Measurements from ENCODE around the gene NCMAP. TPM values are rescaled to one million over a fixed set of nuclear protein-coding genes. Genes with fewer than 3 reads are reported as not detected.

NCMAP gene, protein sequence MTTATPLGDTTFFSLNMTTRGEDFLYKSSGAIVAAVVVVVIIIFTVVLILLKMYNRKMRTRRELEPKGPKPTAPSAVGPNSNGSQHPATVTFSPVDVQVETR
- under 1 TPM in 1 of 5 experiments, not detected in 4; 0.13 TPM for total RNA-seq
- polyA plus RNA-seq = under 1 TPM; 0.10 to 0.12 TPM
- total RNA-seq = 0.40 reads per million

DNA sequence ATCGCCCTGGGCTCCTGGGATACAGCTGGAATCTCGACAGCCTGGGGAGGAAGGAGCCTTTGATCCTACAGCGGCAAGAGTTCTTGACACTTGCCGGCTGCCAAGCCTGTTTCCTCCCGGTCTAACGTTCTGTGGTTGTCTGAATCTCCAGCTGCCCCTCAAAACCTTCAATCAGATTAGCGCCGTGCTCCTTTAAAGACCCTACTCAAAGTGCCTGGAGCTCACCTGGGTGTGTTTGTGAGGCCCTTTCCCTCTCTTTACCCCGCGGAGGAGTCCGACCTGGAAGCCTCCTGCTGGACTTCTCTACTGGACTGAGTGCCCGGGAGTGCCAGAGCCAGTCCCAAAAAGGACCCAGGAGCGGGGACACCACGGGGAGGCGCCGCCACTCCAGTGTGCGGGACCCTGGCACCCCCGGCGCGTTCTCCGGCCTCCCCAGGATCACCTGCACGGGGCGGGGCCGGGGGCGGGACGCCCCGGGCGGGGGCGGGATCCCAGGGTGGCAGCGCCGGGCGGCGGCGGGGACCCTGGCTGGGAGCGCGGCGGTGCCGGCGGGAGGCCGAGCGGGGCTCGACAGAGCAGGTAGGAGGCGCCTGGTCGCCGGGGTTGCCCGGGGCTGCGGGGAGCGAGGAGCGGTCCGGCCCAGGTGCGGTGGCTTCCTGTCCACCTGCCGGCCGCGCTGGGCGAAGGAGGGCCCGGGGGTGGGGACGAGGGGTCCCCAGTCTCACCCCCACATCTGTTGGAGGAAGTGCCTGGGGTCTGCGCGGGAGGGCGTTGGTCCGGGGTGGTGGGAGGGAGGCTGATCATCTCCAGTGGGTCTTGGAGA is at the start of gene NCMAP:
TSS of gene NCMAP (plus strand) at position 497 of the 823 bp plus-strand sequence. CDS start 39,344 bp downstream, outside the sequence.
- no peaks in the 10 kb centered on the region for H3K27me3 ChIP-seq (ENCODE audit: control insufficient read depth in 2 of 2, insufficient read depth in 2 of 2, low read length in 2 of 2)
- H3K36me3 ChIP-seq (ENCODE audit: control insufficient read depth in 2 of 3, insufficient read depth in 3 of 3, low read length in 3 of 3) = no peaks in the 10 kb centered on the region
- H3K4me1 ChIP-seq (ENCODE audit: control insufficient read depth in 2 of 2, insufficient read depth in 2 of 2, low read length in 2 of 2) = peaks cover 0 to 8% of the 10 kb centered on the region in 2 donors
- DNase-seq (peak in 8 of 9 donors; percentile 17 to 52 (median 36)), ATAC-seq (peak; percentile 81)
- Mint-ChIP-seq H3K36me3 (no peaks in the 10 kb centered on the region), H3K4me1 (peaks cover 10 to 21% (median 10%) of the 10 kb centered on the region in 7 donors), H3K27me3 (peaks cover 0 to 63% (median 9%) of the 10 kb centered on the region in 5 donors), H3K4me3 (peak within 1 kb of the TSS; percentile 63 to 92 (median 87)), H3K27ac (peak within 1 kb of the TSS in 8 of 9 donors; percentile 34 to 85 (median 76)), H3K9me3 (no peaks in the 10 kb centered on the region)
- POLR2A ChIA-PET = interaction anchor here (0.9 to 1.0 kb wide), 2 partner anchors 10 to 20 kb away, joined by 3 to 5 read pairs; no protein-coding TSS in a partner anchor
- peak within 1 kb of the TSS; percentile 48 for H3K4me3 ChIP-seq (ENCODE audit: low read length)
- peak within 1 kb of the TSS; percentile 47 for H3K27ac ChIP-seq (ENCODE audit: low read depth, low read length)
- intact Hi-C loops (cut with micrococcal nuclease) = no loop called here
- H3K9me3 ChIP-seq (ENCODE audit: control insufficient read depth in 2 of 3, low read length in 3 of 3) = no peaks in the 10 kb centered on the region
- CTCF ChIA-PET = no interaction called here

DNA sequence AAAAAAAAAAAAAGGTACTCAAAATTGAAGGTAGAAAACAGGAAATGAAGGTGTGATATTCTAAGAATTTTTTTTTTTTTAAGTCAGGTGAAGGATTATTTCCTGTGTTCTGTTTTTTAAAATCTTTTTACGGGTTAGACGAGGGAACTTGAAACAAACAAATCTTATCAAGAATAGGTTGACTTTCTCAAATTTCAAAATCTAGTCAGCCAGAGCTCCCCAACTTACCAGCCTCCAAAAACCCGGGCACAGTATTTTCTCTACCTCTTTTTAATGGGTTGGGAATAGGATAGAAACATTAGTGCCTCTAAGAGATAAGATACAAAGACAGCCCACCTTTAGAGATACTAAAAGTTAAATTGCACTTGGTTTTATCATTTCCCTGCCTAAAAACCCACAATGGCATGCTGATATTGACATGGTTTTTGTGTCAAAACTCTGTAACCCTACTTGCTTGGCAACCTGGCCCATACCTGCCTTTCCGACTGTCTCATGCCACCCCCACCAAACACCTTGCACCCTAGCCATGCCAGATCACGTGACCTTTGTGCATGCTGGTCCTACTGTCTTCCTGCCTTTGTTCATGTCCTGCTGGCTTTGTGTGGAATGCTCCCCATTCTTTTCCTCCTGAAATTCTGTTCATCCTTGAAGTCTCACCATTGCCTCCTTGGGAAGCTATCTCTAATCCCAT is 49.1 kb upstream of the NCMAP start:
- intact Hi-C loops (cut with micrococcal nuclease) = loop anchor here (1.0 to 10.0 kb wide), 9 partner anchors 25 to 882 kb away; partner anchors contain the start of genes CLIC4 (in 1 of the 2), NIPAL3 (in 1 of the 2), PNRC2 (in 1 of the 2) and RSRP1 (in 1 of the 2)

DNA sequence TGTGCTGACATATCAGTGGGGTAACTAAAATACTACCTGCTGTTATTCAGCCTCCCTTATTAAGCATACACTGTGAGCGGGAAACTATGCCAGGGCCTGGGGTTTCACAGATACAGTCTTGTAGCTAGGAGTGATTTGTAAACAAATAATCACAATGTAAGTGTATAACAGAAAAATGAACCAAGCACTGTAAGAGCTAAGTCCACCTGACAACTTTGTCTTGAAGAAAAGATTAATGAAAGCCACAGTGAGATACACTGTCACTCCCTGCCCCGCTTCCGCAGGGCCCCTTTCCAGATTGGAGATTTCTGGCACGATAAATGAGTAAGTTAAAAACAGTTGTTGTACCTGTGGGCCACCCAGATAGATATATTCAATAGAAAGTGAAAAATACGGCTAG is 48.5 kb upstream of the NCMAP start:
- Mint-ChIP-seq H3K4me3 (peak overlapping the region; percentile 79 to 100 (median 94)), H3K36me3 (peaks cover 19 to 58% (median 48%) of the 10 kb centered on the region in 5 donors), H3K27me3 (peaks cover 0 to 9% (median 0%) of the 10 kb centered on the region in 5 donors), H3K27ac (peak overlapping the region; percentile 91 to 100 (median 97)), H3K4me1 (peaks cover 46 to 73% (median 65%) of the 10 kb centered on the region in 7 donors), H3K9me3 (peaks cover 0 to 5% (median 0%) of the 10 kb centered on the region in 11 donors)
- Histone ChIP-seq H3K4me3 (ENCODE audit: low read length) (peak overlapping the region; percentile 60), H3K27ac (ENCODE audit: low read depth, low read length) (peak overlapping the region; percentile 99), H3K4me1 (ENCODE audit: control insufficient read depth in 2 of 2, insufficient read depth in 2 of 2, low read length in 2 of 2) (peaks cover 62 to 64% of the 10 kb centered on the region in 2 donors), H3K36me3 (ENCODE audit: control insufficient read depth in 2 of 3, insufficient read depth in 3 of 3, low read length in 3 of 3) (no peaks in the 10 kb centered on the region), H3K9me3 (ENCODE audit: control insufficient read depth in 2 of 3, low read length in 3 of 3) (no peaks in the 10 kb centered on the region), H3K27me3 (ENCODE audit: control insufficient read depth in 2 of 2, insufficient read depth in 2 of 2, low read length in 2 of 2) (no peaks in the 10 kb centered on the region)
- POLR2A ChIA-PET = interaction anchor here (0.6 to 27.5 kb wide), 12 partner anchors 8 to 135 kb away, joined by 3 to 929 read pairs (median 4); partner anchors contain the start of genes NIPAL3 and STPG1
- intact Hi-C loops (cut with micrococcal nuclease) = loop anchor here (1.0 to 10.0 kb wide), 7 partner anchors 25 to 883 kb away; partner anchors contain the start of genes CLIC4 (in 1 of the 2), PNRC2 (in 1 of the 2) and RSRP1 (in 1 of the 2)
- peak in 7 of 9 donors; percentile 25 to 79 (median 57) for DNase-seq
- ATAC-seq = peak; percentile 50
- CTCF ChIA-PET = interaction anchor here (0.6 to 1.7 kb wide), 6 partner anchors 17 to 94 kb away, joined by 3 to 5 read pairs (median 4); partner anchors contain the start of genes NIPAL3 and STPG1

More for the DNA sequence above, 49.1 kb upstream of the NCMAP start:
- peak overlapping the region; percentile 79 to 100 (median 94) for H3K4me3 Mint-ChIP-seq
- H3K36me3 Mint-ChIP-seq = peaks cover 19 to 57% (median 46%) of the 10 kb centered on the region in 5 donors
- H3K36me3 ChIP-seq (ENCODE audit: control insufficient read depth in 2 of 3, insufficient read depth in 3 of 3, low read length in 3 of 3) = no peaks in the 10 kb centered on the region
- peak in 7 of 9 donors; percentile 53 to 85 (median 81) for DNase-seq
- POLR2A ChIA-PET = interaction anchor here (0.6 to 27.5 kb wide), 17 partner anchors 8 to 135 kb away, joined by 3 to 929 read pairs (median 4); partner anchors contain the start of genes NIPAL3 and STPG1
- no peaks in the 10 kb centered on the region for H3K9me3 ChIP-seq (ENCODE audit: control insufficient read depth in 2 of 3, low read length in 3 of 3)
- peak overlapping the region; percentile 99 for H3K27ac ChIP-seq (ENCODE audit: low read depth, low read length)
- peaks cover 57 to 62% of the 10 kb centered on the region in 2 donors for H3K4me1 ChIP-seq (ENCODE audit: control insufficient read depth in 2 of 2, insufficient read depth in 2 of 2, low read length in 2 of 2)
- ATAC-seq = no peak
- H3K27me3 Mint-ChIP-seq = peaks cover 0 to 9% (median 0%) of the 10 kb centered on the region in 5 donors
- peak overlapping the region; percentile 91 to 100 (median 97) for H3K27ac Mint-ChIP-seq
- CTCF ChIA-PET = interaction anchor here (0.6 to 3.3 kb wide), 11 partner anchors 17 to 93 kb away, joined by 3 to 23 read pairs (median 5); partner anchors contain the start of genes NIPAL3 and STPG1
- peaks cover 46 to 74% (median 61%) of the 10 kb centered on the region in 7 donors for H3K4me1 Mint-ChIP-seq
- peaks cover 0 to 5% (median 0%) of the 10 kb centered on the region in 11 donors for H3K9me3 Mint-ChIP-seq
- H3K4me3 ChIP-seq (ENCODE audit: low read length) = peak overlapping the region; percentile 60
- H3K27me3 ChIP-seq (ENCODE audit: control insufficient read depth in 2 of 2, insufficient read depth in 2 of 2, low read length in 2 of 2) = no peaks in the 10 kb centered on the region

DNA sequence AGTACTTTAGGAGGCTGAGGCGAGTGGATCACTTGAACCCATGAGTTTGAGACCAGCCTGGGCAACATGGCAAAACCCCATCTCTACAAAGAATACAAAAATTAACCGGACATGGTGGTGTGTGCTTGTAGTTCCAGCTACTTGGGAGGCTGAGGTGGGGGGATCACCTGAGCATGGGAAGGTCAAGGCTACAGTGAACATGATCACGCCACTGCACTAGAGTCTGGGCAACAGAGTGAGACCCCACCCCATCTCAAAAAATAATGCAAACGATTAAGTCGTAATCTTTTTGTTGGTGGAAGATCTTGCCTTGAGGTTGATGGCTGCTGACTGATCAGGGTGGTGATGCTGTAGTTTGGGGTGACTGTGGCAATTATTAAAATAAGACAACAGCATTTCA is 47.0 kb upstream of the NCMAP start:
- DNase-seq (no peak), ATAC-seq (no peak)
- Mint-ChIP-seq H3K27me3 (peaks cover 0 to 4% (median 0%) of the 10 kb centered on the region in 5 donors), H3K27ac (peak overlapping the region in 8 of 9 donors; percentile 92 to 100 (median 98)), H3K9me3 (no peaks in the 10 kb centered on the region), H3K36me3 (peaks cover 19 to 58% (median 49%) of the 10 kb centered on the region in 5 donors), H3K4me1 (peaks cover 55 to 80% (median 69%) of the 10 kb centered on the region in 7 donors), H3K4me3 (peak overlapping the region; percentile 10 to 100 (median 94))
- H3K27ac ChIP-seq (ENCODE audit: low read depth, low read length) = peak overlapping the region; percentile 99
- intact Hi-C loops (cut with micrococcal nuclease) = loop anchor here (1.0 to 10.0 kb wide), 9 partner anchors 9 to 884 kb away; partner anchors contain the start of genes CLIC4 (in 1 of the 2), PNRC2 (in 1 of the 2) and RSRP1 (in 1 of the 2)
- peaks cover 0 to under 1% (median 0%) of the 10 kb centered on the region in 3 experiments for H3K36me3 ChIP-seq (ENCODE audit: control insufficient read depth in 2 of 3, insufficient read depth in 3 of 3, low read length in 3 of 3)
- H3K27me3 ChIP-seq (ENCODE audit: control insufficient read depth in 2 of 2, insufficient read depth in 2 of 2, low read length in 2 of 2) = no peaks in the 10 kb centered on the region
- H3K4me1 ChIP-seq (ENCODE audit: control insufficient read depth in 2 of 2, insufficient read depth in 2 of 2, low read length in 2 of 2) = peaks cover 69 to 76% of the 10 kb centered on the region in 2 donors
- H3K4me3 ChIP-seq (ENCODE audit: low read length) = peak overlapping the region; percentile 60
- H3K9me3 ChIP-seq (ENCODE audit: control insufficient read depth in 2 of 3, low read length in 3 of 3) = no peaks in the 10 kb centered on the region
- ChIA-PET POLR2A (interaction anchor here (0.9 to 27.5 kb wide), 6 partner anchors 9 to 93 kb away, joined by 3 to 929 read pairs (median 82); partner anchors contain the start of genes NIPAL3 and STPG1), CTCF (interaction anchor here (1.1 kb wide), 1 partner anchor 8 kb away, joined by 3 read pairs; no protein-coding TSS in a partner anchor)

DNA sequence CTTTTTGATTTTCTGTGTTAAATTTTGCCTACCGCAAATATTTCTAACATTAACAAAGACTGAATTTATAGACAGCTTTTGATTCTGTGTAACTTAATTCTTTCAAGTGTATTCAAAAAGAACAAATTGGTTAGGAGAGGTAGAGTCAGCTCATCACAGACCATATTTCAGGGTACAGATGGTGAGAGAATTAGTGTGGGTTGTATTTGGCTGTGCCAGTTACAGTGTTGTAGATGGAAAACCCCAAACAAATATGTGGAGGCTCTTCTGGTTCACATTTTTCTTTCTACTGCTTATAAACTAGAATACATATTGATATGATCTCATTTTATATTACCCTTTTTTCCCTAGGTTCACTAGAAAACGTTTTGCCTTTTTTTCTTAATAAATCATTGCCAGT is 42.2 kb upstream of the NCMAP start:
- no peak overlapping the region for H3K4me3 ChIP-seq (ENCODE audit: low read length)
- H3K27me3 ChIP-seq (ENCODE audit: control insufficient read depth in 2 of 2, insufficient read depth in 2 of 2, low read length in 2 of 2) = no peaks in the 10 kb centered on the region
- peaks cover 3 to 27% (median 3%) of the 10 kb centered on the region in 3 experiments for H3K36me3 ChIP-seq (ENCODE audit: control insufficient read depth in 2 of 3, insufficient read depth in 3 of 3, low read length in 3 of 3)
- POLR2A ChIA-PET = interaction anchor here (1.4 to 27.5 kb wide), 3 partner anchors 11 to 30 kb away, joined by 4 to 929 read pairs (median 39); partner anchors contain the start of gene RCAN3
- no peaks in the 10 kb centered on the region for H3K9me3 ChIP-seq (ENCODE audit: control insufficient read depth in 2 of 3, low read length in 3 of 3)
- ATAC-seq (no peak), DNase-seq (no peak)
- CTCF ChIA-PET = interaction anchor here (0.9 to 1.8 kb wide), 3 partner anchors 12 to 314 kb away, joined by 3 to 4 read pairs (median 3); no protein-coding TSS in a partner anchor
- Mint-ChIP-seq H3K27me3 (no peaks in the 10 kb centered on the region), H3K4me1 (peaks cover 48 to 95% (median 81%) of the 10 kb centered on the region in 7 donors), H3K36me3 (peaks cover 23 to 55% (median 42%) of the 10 kb centered on the region in 5 donors), H3K27ac (peak overlapping the region in 7 of 9 donors; percentile 76 to 93 (median 86)), H3K9me3 (no peaks in the 10 kb centered on the region), H3K4me3 (peak overlapping the region in 8 of 10 donors; percentile 48 to 84 (median 74))
- H3K27ac ChIP-seq (ENCODE audit: low read depth, low read length) = peak overlapping the region; percentile 62
- peaks cover 34 to 79% of the 10 kb centered on the region in 2 donors for H3K4me1 ChIP-seq (ENCODE audit: control insufficient read depth in 2 of 2, insufficient read depth in 2 of 2, low read length in 2 of 2)
- intact Hi-C loops (cut with micrococcal nuclease) = no loop called here
